ENCODE results near the gene CLCA2. TPM values are rescaled to one million over a fixed set of nuclear protein-coding genes. Genes with fewer than 3 reads are reported as not detected.

Gene CLCA2
- total and polyA plus RNA-seq, 2 experiments from 2014 or later: not detected

- Histone ChIP-seq H3K27me3 (ENCODE audit: insufficient read depth) (no peaks in the 10 kb centered on the region), H3K4me3 (no peak overlapping the region), H3K4me1 (ENCODE audit: insufficient read depth) (peaks cover 13% of the 10 kb centered on the region; the same call in 1 of the 2 replicates), H3K9me2 (ENCODE audit: insufficient read depth) (no peaks in the 10 kb centered on the region), H3K79me2 (replicated peaks; ENCODE audit: insufficient read depth) (no peaks in the 10 kb centered on the region), H3F3A (replicated peaks; ENCODE audit: low read depth) (peaks cover 4% of the 10 kb centered on the region; the same call in 1 of the 2 replicates), H3K27ac (ENCODE audit: low read depth) (no peak overlapping the region), H2AFZ (no peak overlapping the region), H4K20me1 (replicated peaks; ENCODE audit: insufficient read depth) (no peaks in the 10 kb centered on the region), H3K36me3 (ENCODE audit: insufficient read depth) (no peaks in the 10 kb centered on the region), H3K4me2 (no peak overlapping the region)
- TF ChIP-seq EZH2phosphoT487 (IDR thresholded peaks at IDR 0.05; ENCODE audit: unreplicated experiment) (no peak), POLR2AphosphoS5 (IDR thresholded peaks at IDR 0.05; ENCODE audit: low read depth) (no peak), CREB1 (CRISPR knock-in tag; IDR thresholded peaks at IDR 0.05; ENCODE audit: low read depth) (no peak), REST (IDR thresholded peaks at IDR 0.05; ENCODE audit: unreplicated experiment) (no peak)
- Mint-ChIP-seq H3K27ac (no peak overlapping the region), H3K9me3 (peaks cover 8% of the 10 kb centered on the region), H3K36me3 (ENCODE audit: low read depth) (no peaks in the 10 kb centered on the region; the same call in 2 of the 3 replicates), H3K4me1 (peaks cover 36% of the 10 kb centered on the region), H3K4me3 (no peak overlapping the region), H3K27me3 (ENCODE audit: insufficient read depth, low read depth, poor library complexity) (peaks cover 2% of the 10 kb centered on the region)
- no peak for ATAC-seq
- no peak for DNase-seq (ENCODE audit: low spot score)
Observed at GRCh38 chr1:86504895-86505563, 81.1 kb downstream of the CLCA2 start.

- Mint-ChIP-seq H3K4me3 (no peak overlapping the region), H3K36me3 (ENCODE audit: low read depth) (no peaks in the 10 kb centered on the region; the same call in 2 of the 3 replicates), H3K27ac (no peak overlapping the region), H3K27me3 (ENCODE audit: insufficient read depth, low read depth, poor library complexity) (peaks cover 2% of the 10 kb centered on the region), H3K4me1 (peaks cover 36% of the 10 kb centered on the region), H3K9me3 (peaks cover 6% of the 10 kb centered on the region)
- H3K4me3 ChIP-seq: no peak overlapping the region
- no peaks in the 10 kb centered on the region for H3K79me2 ChIP-seq (replicated peaks; ENCODE audit: insufficient read depth)
- H3K27me3 ChIP-seq (ENCODE audit: insufficient read depth): no peaks in the 10 kb centered on the region
- peaks cover 13% of the 10 kb centered on the region; the same call in 1 of the 2 replicates for H3K4me1 ChIP-seq (ENCODE audit: insufficient read depth)
- no peak overlapping the region for H3K4me2 ChIP-seq
- 0 out of 2 replicates have a peak, but pooled peaks cover 2% of the 10 kb centered on the region for H3K9me2 ChIP-seq (ENCODE audit: insufficient read depth)
- H3K36me3 ChIP-seq (ENCODE audit: insufficient read depth): no peaks in the 10 kb centered on the region
- no peaks in the 10 kb centered on the region for H4K20me1 ChIP-seq (replicated peaks; ENCODE audit: insufficient read depth)
- ATAC-seq (no peak), DNase-seq (ENCODE audit: low spot score) (no peak)
- peaks cover 4% of the 10 kb centered on the region; the same call in 1 of the 2 replicates for H3F3A ChIP-seq (replicated peaks; ENCODE audit: low read depth)
- H3K27ac ChIP-seq (ENCODE audit: low read depth): no peak overlapping the region
- no peak overlapping the region for H2AFZ ChIP-seq
- TF ChIP-seq EZH2 (IDR thresholded peaks at IDR 0.05; ENCODE audit: low read depth, unreplicated experiment) (no peak), CREB1 (CRISPR knock-in tag; IDR thresholded peaks at IDR 0.05; ENCODE audit: low read depth) (no peak), STAT1 (IDR thresholded peaks at IDR 0.05; ENCODE audit: unreplicated experiment) (no peak), CTCF (conservative IDR thresholded peaks at IDR 0.05; ENCODE audit: low read depth in 2 of 2) (no peak), NANOG (IDR thresholded peaks at IDR 0.05; ENCODE audit: borderline replicate concordance) (no peak), EZH2phosphoT487 (IDR thresholded peaks at IDR 0.05; ENCODE audit: unreplicated experiment) (no peak), ZNF462 (CRISPR knock-in tag; IDR thresholded peaks at IDR 0.05) (no peak), JUNB (IDR thresholded peaks at IDR 0.05; ENCODE audit: unreplicated experiment) (no peak)
Observed at GRCh38 chr1:86505564-86505902, 81.6 kb downstream of the CLCA2 start.

Measured in GM23338 (cell line).